Lower leg skin (tissue), 4 donors: ENCODE data around the gene FUCA1. TPM values are rescaled to one million over a fixed set of nuclear protein-coding genes. Genes with fewer than 3 reads are reported as not detected.

Source experiments
- DNase-seq, 2 donors: peaks; one replicate each; pipeline ENCODE4 v3.0.0-alpha.2; 2019; ENCODE audit warnings: low spot score in 2 of 2
- H3K4me3 ChIP-seq: fragments of 200-600 bp; sonication (generic); 2 replicates; pipeline ENCODE4 v1.5.1; 2017; ENCODE audit warnings: mild to moderate bottlenecking, low read depth; ENCODE audit not compliant: poor library complexity, severe bottlenecking
- CTCF ChIP-seq, 3 donors: fragments of 450-650 bp; IDR thresholded peaks; one replicate each; pipeline ENCODE4 v1.5.1; 2016; ENCODE audit warnings: antibody characterized with exemption in 3 of 3, mild to moderate bottlenecking in 3 of 3, moderate library complexity in 2 of 3
- POLR2A ChIP-seq, 2 donors: fragments of 450-650 bp; IDR thresholded peaks; one replicate each; pipeline ENCODE4 v1.6.1; 2016 to 2017; ENCODE audit warnings: antibody characterized with exemption in 2 of 2, mild to moderate bottlenecking in 1 of 2, moderate library complexity in 1 of 2
- WGBS, 2 donors: methylation state at CpG; one replicate each; pipeline ENCODE4 v1.1.5; 2018; 5-methylcytosine and 5-hydroxymethylcytosine counted together
- intact Hi-C: fragments of 100-400 bp; cut with DNase I; formaldehyde crosslinking; loops from one replicate; pipeline ENCODE4 v1.15.0; 2023; ENCODE audit warnings: low total_unique reads
- total RNA-seq, 4 donors: library from RNA; depleted of rRNA; stranded (reverse); fragments of >200 nt; gene quantifications; one replicate each; pipeline ENCODE4 v1.1.0, GENCODE V29; 2016

Gene FUCA1
- total RNA-seq, 4 donors from 2014 or later, result 11.6 to 23.5 (median 18.7) TPM

- WGBS, 2 donors, result 79 to 81% methylated on average over 11 of the region's 11 CpGs
- no peak for DNase-seq
- no peak overlapping the region for H3K4me3 ChIP-seq
- intact Hi-C loops, result no loop called here
- no peak for TF ChIP-seq POLR2A (IDR thresholded peaks at IDR 0.05)
- no peak for TF ChIP-seq CTCF (IDR thresholded peaks at IDR 0.05)
Observed at GRCh38 chr1:23910553-23911246, 42.6 kb upstream of the FUCA1 start.

GRCh38 chr1:23910144-23910543 lies 42.1 kb upstream of the FUCA1 start:
- no peak for DNase-seq
- intact Hi-C loops, result no loop called here
- no peak overlapping the region for H3K4me3 ChIP-seq
- 92 to 96% methylated on average over 8 of the region's 8 CpGs for WGBS, 2 donors
- TF ChIP-seq CTCF (IDR thresholded peaks at IDR 0.05) (no peak), POLR2A (IDR thresholded peaks at IDR 0.05) (no peak)

GRCh38 chr1:23909412-23909811 lies 41.3 kb upstream of the FUCA1 start:
- no peak for DNase-seq
- H3K4me3 ChIP-seq, result no peak overlapping the region
- 38 to 47% methylated on average over 10 of the region's 10 CpGs for WGBS, 2 donors
- intact Hi-C loops, result loop anchor here (5.0 kb wide), 1 partner anchor 488 kb away; no protein-coding TSS in a partner anchor
- TF ChIP-seq CTCF (IDR thresholded peaks at IDR 0.05) (no peak), POLR2A (IDR thresholded peaks at IDR 0.05) (no peak)

GRCh38 chr1:23908453-23909341 lies 40.6 kb upstream of the FUCA1 start:
- DNase-seq, result no peak
- WGBS, 2 donors, result 39 to 52% methylated on average over 9 of the region's 9 CpGs
- intact Hi-C loops, result loop anchor here (5.0 kb wide), 1 partner anchor 489 kb away; no protein-coding TSS in a partner anchor
- TF ChIP-seq CTCF (IDR thresholded peaks at IDR 0.05) (no peak), POLR2A (IDR thresholded peaks at IDR 0.05) (no peak)
- no peak overlapping the region for H3K4me3 ChIP-seq

GRCh38 chr1:23906731-23907130 lies 38.6 kb upstream of the FUCA1 start:
- intact Hi-C loops, result loop anchor here (5.0 kb wide), 1 partner anchor 491 kb away; no protein-coding TSS in a partner anchor
- WGBS, 2 donors, result 71% methylated on average over 1 of the region's 1 CpG

More at GRCh38 chr1:23906731-23907130, 38.6 kb upstream of the FUCA1 start:
- DNase-seq, result no peak
- TF ChIP-seq POLR2A (IDR thresholded peaks at IDR 0.05) (no peak), CTCF (IDR thresholded peaks at IDR 0.05) (no peak)
- no peak overlapping the region for H3K4me3 ChIP-seq
